Activated naive CD8-positive, alpha-beta T cell treated with anti-CD3 and anti-CD28 coated beads for 36 hours (primary cell): ENCODE data around the gene VCAM1. TPM values are rescaled to one million over a fixed set of nuclear protein-coding genes. Genes with fewer than 3 reads are reported as not detected.
"Not testable (repeated sequence)": the region's sequence is repeated elsewhere in the genome, so short reads cannot be mapped to it uniquely, and the experiment has no call there.

Source experiments
- DNase-seq: peaks from one replicate; pipeline ENCODE4 v3.0.0; 2021
- H3K27ac Mint-ChIP-seq: one replicate; pipeline ENCODE4 v1.8.0; 2022; ENCODE audit warnings: mild to moderate bottlenecking, moderate library complexity, mixed read lengths
- H3K27me3 Mint-ChIP-seq: one replicate; pipeline ENCODE4 v1.8.0; 2022; ENCODE audit warnings: mild to moderate bottlenecking, mixed read lengths
- H3K36me3 Mint-ChIP-seq: one replicate; pipeline ENCODE4 v1.8.0; 2021; ENCODE audit warnings: mild to moderate bottlenecking, mixed read lengths
- H3K4me1 Mint-ChIP-seq: one replicate; pipeline ENCODE4 v1.8.0; 2021; ENCODE audit warnings: mixed read lengths
- H3K4me3 Mint-ChIP-seq: one replicate; pipeline ENCODE4 v1.8.0; 2022; ENCODE audit warnings: mild to moderate bottlenecking, moderate library complexity, mixed read lengths
- H3K9me3 Mint-ChIP-seq: one replicate; pipeline ENCODE4 v1.8.0; 2022; ENCODE audit warnings: mixed read lengths
- total RNA-seq, 2 experiments: library from RNA; stranded (reverse); gene quantifications; one replicate each; pipeline ENCODE4 v1.2.3, GENCODE V29; 2021

The VCAM1 gene
- 1 to 10 TPM; 2.2 to 2.3 TPM for total RNA-seq

- H3K27me3 Mint-ChIP-seq, result peaks cover 27% of the 10 kb centered on the region
- peak; percentile 32 for DNase-seq
- H3K36me3 Mint-ChIP-seq, result no peaks in the 10 kb centered on the region
- H3K4me1 Mint-ChIP-seq, result peaks cover 26% of the 10 kb centered on the region
- H3K27ac Mint-ChIP-seq, result peak within 1 kb of the TSS; percentile 42
- no peaks in the 10 kb centered on the region for H3K9me3 Mint-ChIP-seq
- H3K4me3 Mint-ChIP-seq, result peak within 1 kb of the TSS; percentile 9
Observed at GRCh38 chr1:100719490-100719889, at the start of gene VCAM1. Gene VCAM1 (plus strand): TSS chr1:100719742. CDS start chr1:100719861, 119 bp downstream.

GRCh38 chr1:100670083-100670482 lies 49.5 kb upstream of the VCAM1 start:
- no peaks in the 10 kb centered on the region for H3K36me3 Mint-ChIP-seq
- H3K9me3 Mint-ChIP-seq, result peaks cover 9% of the 10 kb centered on the region
- H3K27me3 Mint-ChIP-seq, result peaks cover 3% of the 10 kb centered on the region
- H3K4me3 Mint-ChIP-seq, result no peak overlapping the region
- H3K4me1 Mint-ChIP-seq, result no peaks in the 10 kb centered on the region
- H3K27ac Mint-ChIP-seq, result no peak overlapping the region
- DNase-seq, result no peak

- Mint-ChIP-seq H3K4me3 (no peak overlapping the region), H3K27ac (no peak overlapping the region), H3K36me3 (no peaks in the 10 kb centered on the region), H3K27me3 (peaks cover 3% of the 10 kb centered on the region), H3K9me3 (peaks cover 9% of the 10 kb centered on the region), H3K4me1 (no peaks in the 10 kb centered on the region)
- no peak for DNase-seq
Observed at GRCh38 chr1:100671601-100672000, 47.9 kb upstream of the VCAM1 start.

GRCh38 chr1:100683448-100684349 lies 35.8 kb upstream of the VCAM1 start:
- Mint-ChIP-seq H3K4me1 (no peaks in the 10 kb centered on the region), H3K27ac (no peak overlapping the region), H3K36me3 (no peaks in the 10 kb centered on the region), H3K4me3 (no peak overlapping the region), H3K9me3 (peaks cover 11% of the 10 kb centered on the region), H3K27me3 (no peaks in the 10 kb centered on the region)
- no peak for DNase-seq

GRCh38 chr1:100699744-100700143 lies 19.8 kb upstream of the VCAM1 start:
- Mint-ChIP-seq H3K27me3 (peaks cover 9% of the 10 kb centered on the region), H3K36me3 (no peaks in the 10 kb centered on the region), H3K9me3 (peaks cover 16% of the 10 kb centered on the region), H3K4me3 (no peak overlapping the region), H3K4me1 (no peaks in the 10 kb centered on the region), H3K27ac (no peak overlapping the region)
- no peak for DNase-seq

- Mint-ChIP-seq H3K27me3 (peaks cover 9% of the 10 kb centered on the region), H3K27ac (no peak overlapping the region), H3K9me3 (peaks cover 9% of the 10 kb centered on the region), H3K36me3 (no peaks in the 10 kb centered on the region), H3K4me1 (no peaks in the 10 kb centered on the region), H3K4me3 (no peak overlapping the region)
- no peak for DNase-seq
Observed at GRCh38 chr1:100700586-100700985, 19.0 kb upstream of the VCAM1 start.

GRCh38 chr1:100703052-100703451 lies 16.5 kb upstream of the VCAM1 start:
- H3K9me3 Mint-ChIP-seq, result peaks cover 4% of the 10 kb centered on the region
- peaks cover 9% of the 10 kb centered on the region for H3K27me3 Mint-ChIP-seq
- H3K36me3 Mint-ChIP-seq, result no peaks in the 10 kb centered on the region
- H3K4me3 Mint-ChIP-seq, result no peak overlapping the region
- no peak overlapping the region for H3K27ac Mint-ChIP-seq
- DNase-seq, result no peak
- H3K4me1 Mint-ChIP-seq, result peaks cover 2% of the 10 kb centered on the region

- H3K4me3 Mint-ChIP-seq, result no peak overlapping the region
- H3K27me3 Mint-ChIP-seq, result peaks cover 9% of the 10 kb centered on the region
- no peak for DNase-seq
- H3K9me3 Mint-ChIP-seq, result peaks cover 4% of the 10 kb centered on the region
- H3K27ac Mint-ChIP-seq, result no peak overlapping the region
- peaks cover 9% of the 10 kb centered on the region for H3K4me1 Mint-ChIP-seq
- H3K36me3 Mint-ChIP-seq, result no peaks in the 10 kb centered on the region
Observed at GRCh38 chr1:100703716-100704115, 15.8 kb upstream of the VCAM1 start.

- H3K4me3 Mint-ChIP-seq, result no peak overlapping the region
- no peak for DNase-seq
- no peaks in the 10 kb centered on the region for H3K9me3 Mint-ChIP-seq
- H3K27me3 Mint-ChIP-seq, result peaks cover 2% of the 10 kb centered on the region
- no peak overlapping the region for H3K27ac Mint-ChIP-seq
- H3K4me1 Mint-ChIP-seq, result peaks cover 14% of the 10 kb centered on the region
- H3K36me3 Mint-ChIP-seq, result no peaks in the 10 kb centered on the region
Observed at GRCh38 chr1:100704473-100704872, 15.1 kb upstream of the VCAM1 start.

GRCh38 chr1:100706296-100706695 lies 13.2 kb upstream of the VCAM1 start:
- Mint-ChIP-seq H3K4me1 (peaks cover 16% of the 10 kb centered on the region), H3K36me3 (no peaks in the 10 kb centered on the region), H3K27ac (no peak overlapping the region), H3K27me3 (no peaks in the 10 kb centered on the region), H3K4me3 (no peak overlapping the region), H3K9me3 (no peaks in the 10 kb centered on the region)
- no peak for DNase-seq

- Mint-ChIP-seq H3K4me3 (no peak overlapping the region), H3K4me1 (peaks cover 21% of the 10 kb centered on the region), H3K27me3 (no peaks in the 10 kb centered on the region), H3K27ac (no peak overlapping the region), H3K36me3 (no peaks in the 10 kb centered on the region), H3K9me3 (peaks cover 1% of the 10 kb centered on the region)
- DNase-seq, result no peak
Observed at GRCh38 chr1:100706856-100707255, 12.7 kb upstream of the VCAM1 start.

GRCh38 chr1:100708476-100709062 lies 11.0 kb upstream of the VCAM1 start:
- no peaks in the 10 kb centered on the region for H3K27me3 Mint-ChIP-seq
- H3K36me3 Mint-ChIP-seq, result peaks cover 3% of the 10 kb centered on the region
- no peak overlapping the region for H3K4me3 Mint-ChIP-seq
- peaks cover 1% of the 10 kb centered on the region for H3K9me3 Mint-ChIP-seq
- H3K4me1 Mint-ChIP-seq, result peaks cover 36% of the 10 kb centered on the region
- peak overlapping the region; percentile 14 for H3K27ac Mint-ChIP-seq
- DNase-seq, result no peak

GRCh38 chr1:100710906-100711682 lies 8.4 kb upstream of the VCAM1 start:
- no peak for DNase-seq
- Mint-ChIP-seq H3K36me3 (peaks cover 3% of the 10 kb centered on the region), H3K4me3 (no peak overlapping the region), H3K27ac (no peak overlapping the region), H3K27me3 (no peaks in the 10 kb centered on the region), H3K9me3 (peaks cover 1% of the 10 kb centered on the region), H3K4me1 (peaks cover 50% of the 10 kb centered on the region)

- peak; percentile 78 for DNase-seq
- not testable (repeated sequence) for H3K9me3 Mint-ChIP-seq, H3K36me3 Mint-ChIP-seq, H3K27me3 Mint-ChIP-seq
- peak overlapping the region; percentile 27 for H3K4me3 Mint-ChIP-seq
- peaks cover 48% of the 10 kb centered on the region for H3K4me1 Mint-ChIP-seq
- peak overlapping the region; percentile 79 for H3K27ac Mint-ChIP-seq
Observed at GRCh38 chr1:100713027-100713426, 6.5 kb upstream of the VCAM1 start.

- peak overlapping the region; percentile 79 for H3K27ac Mint-ChIP-seq
Observed at GRCh38 chr1:100713626-100714025, 5.9 kb upstream of the VCAM1 start.

More at GRCh38 chr1:100713626-100714025, 5.9 kb upstream of the VCAM1 start:
- Mint-ChIP-seq H3K4me3 (no peak overlapping the region), H3K4me1 (peaks cover 44% of the 10 kb centered on the region), H3K9me3 (peaks cover 1% of the 10 kb centered on the region), H3K36me3 (peaks cover 3% of the 10 kb centered on the region), H3K27me3 (no peaks in the 10 kb centered on the region)
- peak; percentile 10 for DNase-seq
